Skeletal muscle tissue (tissue), 4 donors: ENCODE data around the gene RNF213. TPM values are rescaled to one million over a fixed set of nuclear protein-coding genes. Genes with fewer than 3 reads are reported as not detected.

ENCODE experiments used
- H3K27ac ChIP-seq: one replicate; pipeline ENCODE4 v1.7.0; 2013; ENCODE audit warnings: mild to moderate bottlenecking, low read depth, low read length, inconsistent platforms
- H3K27me3 ChIP-seq, 3 donors: one replicate each; pipeline ENCODE4 v1.7.0; 2013; ENCODE audit warnings: low read length in 3 of 3; ENCODE audit not compliant: control insufficient read depth in 3 of 3, insufficient read depth in 3 of 3
- H3K36me3 ChIP-seq, 3 donors: one replicate each; pipeline ENCODE4 v1.7.0; 2013; ENCODE audit warnings: low read length in 3 of 3; ENCODE audit not compliant: control insufficient read depth in 3 of 3, insufficient read depth in 3 of 3
- H3K4me1 ChIP-seq, 3 donors: one replicate each; pipeline ENCODE4 v1.7.0; 2013; ENCODE audit warnings: low read length in 3 of 3, mild to moderate bottlenecking in 3 of 3; ENCODE audit not compliant: control insufficient read depth in 3 of 3, insufficient read depth in 3 of 3
- H3K4me3 ChIP-seq, 3 donors: one replicate each; pipeline ENCODE4 v1.7.0; 2013; ENCODE audit warnings: low read length in 3 of 3
- H3K9ac ChIP-seq, 3 donors: one replicate each; pipeline ENCODE4 v1.7.0; 2013; ENCODE audit warnings: low read length in 3 of 3, mild to moderate bottlenecking in 3 of 3, moderate library complexity in 2 of 3, low read depth in 1 of 3
- H3K9me3 ChIP-seq, 3 donors: one replicate each; pipeline ENCODE4 v1.7.0; 2013; ENCODE audit warnings: low read length in 3 of 3; ENCODE audit not compliant: control insufficient read depth in 3 of 3
- total RNA-seq: library from RNA; depleted of rRNA; stranded (reverse); fragments of >200 nt; gene quantifications from one replicate; pipeline ENCODE4 v1.2.3, GENCODE V29; 2014
- donor health status: Osteomylitis.

RNF213 gene
- total RNA-seq, 1 donor from 2014 or later = 63.2 TPM

DNA sequence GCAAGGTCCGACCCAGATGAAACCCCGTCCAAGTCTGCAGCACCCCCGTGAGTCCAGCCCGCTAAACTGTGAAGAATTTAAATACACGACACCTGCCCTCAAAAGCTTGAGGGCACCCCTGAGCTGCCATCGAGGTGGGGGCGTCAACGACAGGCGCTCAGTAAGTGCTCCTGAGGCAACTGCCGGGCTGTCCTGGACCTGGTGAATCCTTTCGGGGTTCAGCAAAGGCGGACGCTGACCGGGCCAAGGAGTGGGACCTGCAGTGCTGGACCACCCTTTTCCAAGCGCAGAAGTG lies 153.8 kb downstream of the RNF213 start:
- H3K4me1 ChIP-seq = peaks cover 29 to 42% (median 29%) of the 10 kb centered on the region in 3 donors
- H3K4me3 ChIP-seq = peak overlapping the region; percentile 90 to 99 (median 97)
- H3K27ac ChIP-seq = peak overlapping the region; percentile 89
- H3K9ac ChIP-seq = peak overlapping the region; percentile 81 to 97 (median 94)
- H3K27me3 ChIP-seq = no peaks in the 10 kb centered on the region
- peaks cover 8 to 17% (median 11%) of the 10 kb centered on the region in 3 donors for H3K36me3 ChIP-seq
- H3K9me3 ChIP-seq = no peaks in the 10 kb centered on the region

DNA sequence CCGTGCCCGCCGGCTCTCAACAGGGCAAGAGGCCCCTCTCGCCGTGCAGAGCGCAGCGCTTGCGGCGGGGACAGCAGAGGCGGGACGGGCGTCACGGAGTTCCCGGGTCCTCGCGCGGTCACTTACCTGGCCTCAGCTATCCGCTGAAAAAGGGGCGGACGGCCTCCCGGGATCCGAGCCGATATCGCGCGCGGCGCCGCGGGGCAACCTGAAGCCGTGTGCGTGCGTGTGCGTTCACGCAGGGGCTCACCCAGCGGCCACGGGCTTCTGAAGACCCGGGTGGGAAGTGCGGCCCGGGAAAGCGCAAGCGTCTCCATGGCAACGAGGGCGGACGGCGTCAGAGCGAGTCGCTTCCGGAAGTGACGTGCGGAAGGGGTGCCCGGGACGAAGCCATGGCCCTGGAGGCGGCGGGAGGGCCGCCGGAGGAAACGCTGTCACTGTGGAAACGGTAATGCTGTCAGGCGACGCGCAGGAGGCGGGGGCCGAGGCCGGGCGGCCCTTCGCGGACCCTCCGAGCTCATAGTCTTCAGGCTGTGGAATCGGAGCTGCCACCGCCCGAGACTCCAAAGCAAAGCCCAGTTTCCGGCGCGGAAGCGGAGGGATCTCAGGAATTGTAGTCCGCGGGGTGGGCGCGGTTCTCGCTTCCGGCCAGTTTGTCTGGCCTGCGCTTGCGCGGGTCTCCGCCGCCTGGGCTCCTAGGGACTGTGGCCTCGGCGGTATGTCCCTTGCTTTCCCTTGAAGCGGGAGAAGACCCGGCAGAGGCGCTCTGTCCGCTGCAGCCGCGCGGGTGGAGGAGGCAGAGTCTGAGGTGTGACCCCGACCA lies 154.4 kb downstream of the RNF213 start, which contains the start of gene ENDOV:
Gene ENDOV (plus strand): TSS at position 365 of the 823 bp plus-strand sequence. CDS start 28 bp downstream, at position 393.
- Histone ChIP-seq H3K27me3 (no peaks in the 10 kb centered on the region), H3K4me1 (peaks cover 29 to 43% (median 29%) of the 10 kb centered on the region in 3 donors), H3K9ac (peak within 1 kb of the TSS; percentile 81 to 97 (median 94)), H3K9me3 (no peaks in the 10 kb centered on the region), H3K27ac (peak within 1 kb of the TSS; percentile 89), H3K4me3 (peak within 1 kb of the TSS; percentile 90 to 99 (median 97)), H3K36me3 (peaks cover 13 to 21% (median 14%) of the 10 kb centered on the region in 3 donors)

DNA sequence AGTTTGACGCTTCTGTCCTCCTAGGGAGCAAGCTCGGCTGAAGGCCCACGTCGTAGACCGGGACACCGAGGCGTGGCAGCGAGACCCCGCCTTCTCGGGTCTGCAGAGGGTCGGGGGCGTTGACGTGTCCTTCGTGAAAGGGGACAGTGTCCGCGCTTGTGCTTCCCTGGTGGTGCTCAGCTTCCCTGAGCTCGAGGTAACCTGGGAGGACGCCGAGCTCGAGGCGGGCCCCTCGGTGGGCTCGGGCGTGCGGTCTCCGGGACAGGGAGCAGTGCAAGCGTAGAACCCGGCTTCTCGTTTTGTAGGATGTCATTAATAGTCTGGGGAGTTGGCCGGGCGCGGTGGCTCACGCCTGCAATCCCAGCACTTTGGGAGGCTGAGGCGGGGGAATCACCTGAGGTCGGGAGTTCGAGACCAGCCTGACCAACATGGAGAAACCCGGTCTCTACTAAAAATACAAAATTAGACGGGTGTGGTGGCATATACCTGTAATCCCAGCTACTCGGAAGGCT lies 155.0 kb downstream of the RNF213 start:
- peaks cover 29 to 43% (median 29%) of the 10 kb centered on the region in 3 donors for H3K4me1 ChIP-seq

DNA sequence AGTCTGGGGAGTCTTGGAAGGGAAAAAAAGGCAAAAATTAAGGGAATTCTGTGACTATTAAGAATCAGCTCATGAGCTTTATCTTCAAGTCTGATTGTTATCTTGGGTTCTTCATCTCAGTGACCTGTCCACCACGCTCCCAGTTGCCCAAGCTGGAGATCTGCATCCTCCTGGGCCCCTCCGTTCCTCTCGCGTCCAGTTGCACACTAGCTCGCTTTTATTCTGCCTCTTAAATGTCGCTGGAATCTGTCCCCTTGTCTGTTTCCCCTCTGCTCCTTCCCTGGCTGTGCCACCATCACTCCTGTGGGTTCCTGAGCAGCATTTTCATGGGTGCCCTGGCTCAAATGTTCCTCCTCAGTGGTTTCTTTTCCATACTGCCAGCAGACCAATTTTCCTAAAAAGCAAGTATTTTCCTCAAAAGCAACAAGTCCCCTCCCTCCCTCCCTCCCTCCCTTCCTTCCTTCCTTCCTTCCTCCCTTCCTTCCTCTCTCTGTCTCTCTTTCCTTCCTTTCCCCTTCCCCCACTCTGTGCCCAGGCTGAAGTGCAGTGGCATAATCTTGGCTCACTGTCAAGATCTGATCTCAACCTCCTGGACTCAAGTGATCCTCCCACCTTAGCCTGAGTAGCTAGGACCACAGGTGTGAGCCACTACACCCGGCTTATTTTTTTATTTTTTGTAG lies 155.7 kb downstream of the RNF213 start:
- H3K27me3 ChIP-seq = no peaks in the 10 kb centered on the region
- peaks cover 29 to 43% (median 29%) of the 10 kb centered on the region in 3 donors for H3K4me1 ChIP-seq
- H3K36me3 ChIP-seq = peaks cover 15 to 23% (median 17%) of the 10 kb centered on the region in 3 donors
- no peaks in the 10 kb centered on the region for H3K9me3 ChIP-seq
- H3K27ac ChIP-seq = no peak overlapping the region
- peak overlapping the region in 2 of 3 donors; percentile 81 to 97 for H3K9ac ChIP-seq
- peak overlapping the region; percentile 45 to 99 (median 90) for H3K4me3 ChIP-seq

More for the DNA sequence above, 155.0 kb downstream of the RNF213 start:
- H3K27me3 ChIP-seq = no peaks in the 10 kb centered on the region
- H3K9ac ChIP-seq = peak overlapping the region; percentile 81 to 97 (median 94)
- peak overlapping the region; percentile 90 to 99 (median 97) for H3K4me3 ChIP-seq
- H3K27ac ChIP-seq = peak overlapping the region; percentile 89
- H3K36me3 ChIP-seq = peaks cover 15 to 23% (median 17%) of the 10 kb centered on the region in 3 donors
- no peaks in the 10 kb centered on the region for H3K9me3 ChIP-seq

DNA sequence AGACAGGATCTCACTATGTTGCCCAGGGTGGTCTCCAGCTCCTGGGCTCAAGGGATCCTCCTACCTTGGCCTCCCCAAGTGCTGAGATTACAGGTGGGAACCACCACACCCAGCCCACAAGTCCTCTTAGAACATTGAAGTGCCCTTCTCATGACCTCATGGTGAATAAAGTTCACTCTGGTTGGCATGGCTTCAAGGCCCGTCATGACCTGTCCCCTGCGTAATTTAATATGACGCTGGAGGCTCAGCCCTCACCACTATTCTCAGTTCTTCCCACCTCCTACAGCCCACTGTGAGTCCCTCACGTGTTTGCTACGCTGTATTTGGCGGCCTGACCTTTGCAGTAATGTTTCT lies 156.3 kb downstream of the RNF213 start:
- peaks cover 29 to 43% (median 29%) of the 10 kb centered on the region in 3 donors for H3K4me1 ChIP-seq
- H3K27me3 ChIP-seq = no peaks in the 10 kb centered on the region
- H3K9ac ChIP-seq = no peak overlapping the region
- peaks cover 15 to 23% (median 17%) of the 10 kb centered on the region in 3 donors for H3K36me3 ChIP-seq
- H3K9me3 ChIP-seq = no peaks in the 10 kb centered on the region
- no peak overlapping the region for H3K27ac ChIP-seq
- peak overlapping the region in 2 of 3 donors; percentile 4 to 29 for H3K4me3 ChIP-seq

DNA sequence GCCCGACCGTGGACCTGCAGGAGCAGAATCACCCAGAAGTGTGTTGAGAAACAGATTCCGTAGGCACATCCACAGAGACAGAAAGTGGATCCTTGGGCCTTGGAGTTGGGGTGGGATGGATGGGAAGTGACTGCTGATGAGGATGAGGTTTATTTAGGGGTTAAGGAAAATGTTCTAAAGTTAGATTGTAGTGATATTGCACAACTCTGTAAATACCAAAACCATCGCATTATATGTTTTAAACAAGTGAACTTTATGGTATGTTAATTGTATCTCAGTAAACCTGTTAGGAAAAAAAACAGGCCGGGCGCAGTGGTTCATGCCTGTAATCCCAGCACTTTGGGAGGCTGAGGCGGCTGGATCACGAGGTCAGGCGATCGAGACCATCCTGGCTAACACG lies 157.9 kb downstream of the RNF213 start:
- Histone ChIP-seq H3K9me3 (no peaks in the 10 kb centered on the region), H3K9ac (peak overlapping the region in 1 of 3 donors; percentile 30), H3K4me3 (no peak overlapping the region), H3K4me1 (peaks cover 37 to 57% (median 40%) of the 10 kb centered on the region in 3 donors), H3K36me3 (peaks cover 15 to 23% (median 17%) of the 10 kb centered on the region in 3 donors), H3K27ac (no peak overlapping the region), H3K27me3 (no peaks in the 10 kb centered on the region)

DNA sequence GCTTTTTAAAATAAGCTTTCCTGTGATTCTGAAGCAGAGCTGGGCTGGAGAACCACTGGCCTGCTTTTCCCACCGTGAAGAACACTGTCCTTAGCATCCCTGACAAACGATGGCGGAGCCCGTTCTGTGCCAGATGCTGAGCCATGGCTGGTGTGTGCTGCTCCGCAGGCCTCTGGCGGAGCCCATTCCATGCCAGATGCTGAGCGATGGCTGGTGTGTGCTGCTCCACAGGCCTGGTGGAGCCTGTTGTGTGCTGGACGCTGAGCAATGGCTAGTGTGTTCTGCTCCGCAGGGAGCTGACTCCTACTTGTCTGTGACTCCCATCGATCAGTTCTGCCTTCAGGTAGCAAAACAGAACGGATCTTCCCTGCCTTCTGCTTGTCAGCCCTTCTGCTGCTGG lies 158.6 kb downstream of the RNF213 start:
- no peaks in the 10 kb centered on the region for H3K9me3 ChIP-seq
- peaks cover 34 to 59% (median 42%) of the 10 kb centered on the region in 3 donors for H3K4me1 ChIP-seq
- H3K27ac ChIP-seq = no peak overlapping the region
- no peak overlapping the region for H3K9ac ChIP-seq
- no peaks in the 10 kb centered on the region for H3K27me3 ChIP-seq
- H3K36me3 ChIP-seq = peaks cover 15 to 23% (median 17%) of the 10 kb centered on the region in 3 donors
- H3K4me3 ChIP-seq = no peak overlapping the region

DNA sequence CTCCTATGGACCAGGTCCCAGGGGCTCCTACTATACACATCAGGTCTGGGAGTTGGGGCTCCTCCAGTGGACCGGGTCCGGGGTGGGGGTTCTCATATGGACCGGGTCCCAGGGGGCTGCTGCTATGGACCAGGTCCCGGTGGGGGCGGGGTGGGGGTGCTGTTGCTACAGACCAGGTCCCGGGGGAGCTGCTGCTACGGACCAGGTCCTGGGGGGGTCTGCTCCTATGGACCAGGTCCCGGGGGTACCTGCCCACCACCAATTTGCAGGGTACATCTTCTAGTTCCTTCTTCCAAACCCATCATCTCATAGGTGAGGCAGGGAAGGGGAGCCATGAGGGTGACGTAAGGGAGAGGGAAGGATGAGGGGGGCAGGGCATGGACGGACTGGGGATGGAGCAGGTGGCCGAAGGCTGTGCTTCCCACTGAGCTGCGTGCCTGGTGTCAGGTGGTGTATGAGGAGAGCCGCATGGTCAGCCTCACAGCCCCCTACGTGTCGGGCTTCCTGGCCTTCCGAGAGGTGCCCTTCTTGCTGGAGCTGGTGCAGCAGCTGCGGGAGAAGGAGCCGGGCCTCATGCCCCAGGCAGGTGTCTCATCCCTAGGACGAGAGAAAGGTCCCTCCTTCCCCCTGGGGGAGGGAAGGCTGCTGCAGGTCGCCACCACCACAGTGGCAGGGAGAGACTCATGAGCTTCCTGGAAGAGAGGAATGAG lies 160.9 kb downstream of the RNF213 start:
- Histone ChIP-seq H3K27me3 (no peaks in the 10 kb centered on the region), H3K4me1 (peaks cover 20 to 44% (median 31%) of the 10 kb centered on the region in 3 donors), H3K27ac (no peak overlapping the region), H3K36me3 (peaks cover 15 to 23% (median 21%) of the 10 kb centered on the region in 3 donors), H3K9me3 (no peaks in the 10 kb centered on the region), H3K9ac (peak overlapping the region in 1 of 3 donors; percentile 25), H3K4me3 (no peak overlapping the region)

DNA sequence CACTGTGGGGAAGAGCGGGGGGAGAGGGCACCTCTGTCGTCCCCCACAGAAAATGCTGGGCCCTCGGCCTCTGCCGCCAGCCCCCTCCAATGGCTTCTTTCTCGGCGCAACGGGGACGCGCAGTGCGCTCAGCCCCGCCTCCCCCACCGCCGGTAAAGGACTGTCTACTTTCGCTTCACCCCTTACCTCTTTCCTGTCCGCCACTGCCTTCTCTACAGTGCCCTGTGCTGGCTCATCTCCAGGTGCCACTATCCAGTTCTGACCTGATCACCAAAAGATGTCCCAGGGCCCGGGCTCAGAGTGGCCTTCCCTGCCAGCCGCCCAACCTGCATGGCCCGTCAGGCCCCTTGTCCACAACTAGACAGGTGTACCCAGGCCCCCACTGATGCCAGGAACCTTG lies 161.6 kb downstream of the RNF213 start:
- no peak overlapping the region for H3K27ac ChIP-seq
- peaks cover 13 to 45% (median 30%) of the 10 kb centered on the region in 3 donors for H3K4me1 ChIP-seq
- no peaks in the 10 kb centered on the region for H3K27me3 ChIP-seq
- H3K4me3 ChIP-seq = no peak overlapping the region
- peaks cover 13 to 21% (median 19%) of the 10 kb centered on the region in 3 donors for H3K36me3 ChIP-seq
- H3K9me3 ChIP-seq = no peaks in the 10 kb centered on the region
- H3K9ac ChIP-seq = peak overlapping the region in 1 of 3 donors; percentile 25
